Activated CD8-positive, alpha-beta T cell treated with anti-CD3 and anti-CD28 coated beads, Interleukin-2, amount 10 ng/mL, durations not matched to agents 7 days and 5 days (primary cell): ENCODE data around the gene WDR17. TPM values are rescaled to one million over a fixed set of nuclear protein-coding genes. Genes with fewer than 3 reads are reported as not detected.
"Not testable (repeated sequence)": the region's sequence is repeated elsewhere in the genome, so short reads cannot be mapped to it uniquely, and the experiment has no call there.

ENCODE experiments used
- ATAC-seq: fragments of 150-1000 bp; cut with Tn5 transposase; one replicate; pipeline ENCODE4 v1.10.0; 2021; ENCODE audit warnings: moderate library complexity
- CTCF ChIA-PET: fragments of 350-600 bp; sonication (Branson Sonifier 250); formaldehyde crosslinking; loops from one replicate; lab custom pipeline; 2021; ENCODE audit warnings: antibody characterized with exemption; lab: Charles Lee
- POLR2A ChIA-PET: fragments of 350-600 bp; sonication (Branson Sonifier 250); formaldehyde crosslinking; loops from one replicate; lab custom pipeline; 2021; ENCODE audit warnings: antibody characterized with exemption; lab: Charles Lee
- DNase-seq: peaks from one replicate; pipeline ENCODE4 v3.0.0-alpha.2; 2020
- H3K27ac Mint-ChIP-seq: one replicate; pipeline ENCODE4 v1.8.0; 2021; ENCODE audit warnings: mild to moderate bottlenecking, mixed read lengths
- H3K27me3 Mint-ChIP-seq: one replicate; pipeline ENCODE4 v1.8.0; 2021; ENCODE audit warnings: low read depth, mixed read lengths
- H3K36me3 Mint-ChIP-seq: one replicate; pipeline ENCODE4 v1.8.0; 2021; ENCODE audit warnings: low read depth, mixed read lengths
- H3K4me1 Mint-ChIP-seq: one replicate; pipeline ENCODE4 v1.8.0; 2021; ENCODE audit warnings: low read depth, mixed read lengths
- H3K4me3 Mint-ChIP-seq: one replicate; pipeline ENCODE4 v1.8.0; 2021; ENCODE audit warnings: mild to moderate bottlenecking, mixed read lengths
- H3K9me3 Mint-ChIP-seq: one replicate; pipeline ENCODE4 v1.8.0; 2022; ENCODE audit warnings: mixed read lengths; ENCODE audit not compliant: insufficient read depth
- total RNA-seq, 2 experiments: library from RNA; stranded (reverse); gene quantifications; one replicate each; pipeline ENCODE4 v1.2.3, GENCODE V29; 2021

The WDR17 gene
- total RNA-seq, 2 experiments from 2014 or later, result 0.34 to 0.37 TPM

GRCh38 chr4:176195184-176195978 lies 129.7 kb downstream of the WDR17 start, which contains the start of gene SPATA4:
Gene SPATA4 (minus strand): TSS chr4:176195585. CDS start chr4:176195562, 23 bp downstream.
- DNase-seq (peak; percentile 95), ATAC-seq (peak; percentile 97)
- Mint-ChIP-seq H3K27ac (peak within 1 kb of the TSS; percentile 66), H3K27me3 (peaks cover 43% of the 10 kb centered on the region), H3K4me1 (peaks cover 9% of the 10 kb centered on the region), H3K36me3 (peaks cover 4% of the 10 kb centered on the region), H3K9me3 (no peaks in the 10 kb centered on the region), H3K4me3 (peak within 1 kb of the TSS; percentile 74)
- CTCF ChIA-PET, result interaction anchor here (1.0 kb wide), 1 partner anchor 36 kb away, joined by 3 read pairs; no protein-coding TSS in a partner anchor
- POLR2A ChIA-PET, result interaction anchor here (0.6 to 0.7 kb wide), 2 partner anchors 124 to 1313 kb away, joined by 3 to 5 read pairs; no protein-coding TSS in a partner anchor

- peaks cover 4% of the 10 kb centered on the region for H3K36me3 Mint-ChIP-seq
- peaks cover 9% of the 10 kb centered on the region for H3K4me1 Mint-ChIP-seq
- peaks cover 28% of the 10 kb centered on the region for H3K27me3 Mint-ChIP-seq
- H3K27ac Mint-ChIP-seq, result no peak overlapping the region
- DNase-seq (no peak), ATAC-seq (no peak)
- no peaks in the 10 kb centered on the region for H3K9me3 Mint-ChIP-seq
- ChIA-PET CTCF (no interaction called here), POLR2A (no interaction called here)
- no peak overlapping the region for H3K4me3 Mint-ChIP-seq
Measured at GRCh38 chr4:176198316-176198903, 132.8 kb downstream of the WDR17 start.

GRCh38 chr4:176205299-176205698 lies 139.7 kb downstream of the WDR17 start:
- POLR2A ChIA-PET, result no interaction called here
- H3K4me3 Mint-ChIP-seq, result no peak overlapping the region
- CTCF ChIA-PET, result no interaction called here
- H3K36me3 Mint-ChIP-seq, result no peaks in the 10 kb centered on the region
- ATAC-seq (no peak), DNase-seq (no peak)
- H3K4me1 Mint-ChIP-seq, result no peaks in the 10 kb centered on the region
- no peaks in the 10 kb centered on the region for H3K9me3 Mint-ChIP-seq
- no peak overlapping the region for H3K27ac Mint-ChIP-seq
- peaks cover 23% of the 10 kb centered on the region for H3K27me3 Mint-ChIP-seq

- Mint-ChIP-seq H3K4me1 (no peaks in the 10 kb centered on the region), H3K4me3 (no peak overlapping the region), H3K36me3 (no peaks in the 10 kb centered on the region), H3K9me3 (no peaks in the 10 kb centered on the region), H3K27ac (no peak overlapping the region), H3K27me3 (peaks cover 27% of the 10 kb centered on the region)
- no peak for ATAC-seq
- DNase-seq, result no peak
- POLR2A ChIA-PET, result no interaction called here
- CTCF ChIA-PET, result no interaction called here
Measured at GRCh38 chr4:176207839-176208238, 142.2 kb downstream of the WDR17 start.

GRCh38 chr4:176209535-176209934 lies 143.9 kb downstream of the WDR17 start:
- H3K4me3 Mint-ChIP-seq, result no peak overlapping the region
- no peaks in the 10 kb centered on the region for H3K9me3 Mint-ChIP-seq
- ATAC-seq, result no peak
- no peak overlapping the region for H3K27ac Mint-ChIP-seq
- no peak for DNase-seq
- no peaks in the 10 kb centered on the region for H3K36me3 Mint-ChIP-seq
- ChIA-PET POLR2A (no interaction called here), CTCF (interaction anchor here (1.1 kb wide), 1 partner anchor 10 kb away, joined by 3 read pairs; no protein-coding TSS in a partner anchor)
- H3K27me3 Mint-ChIP-seq, result peaks cover 27% of the 10 kb centered on the region
- no peaks in the 10 kb centered on the region for H3K4me1 Mint-ChIP-seq

- POLR2A ChIA-PET, result interaction anchor here (0.7 kb wide), 1 partner anchor 1723 kb away, joined by 3 read pairs; no protein-coding TSS in a partner anchor
- H3K27ac Mint-ChIP-seq, result no peak overlapping the region
- ATAC-seq (no peak), DNase-seq (no peak)
- no peaks in the 10 kb centered on the region for H3K36me3 Mint-ChIP-seq
- H3K4me3 Mint-ChIP-seq, result no peak overlapping the region
- H3K9me3 Mint-ChIP-seq, result no peaks in the 10 kb centered on the region
- CTCF ChIA-PET, result no interaction called here
- peaks cover 24% of the 10 kb centered on the region for H3K27me3 Mint-ChIP-seq
- no peaks in the 10 kb centered on the region for H3K4me1 Mint-ChIP-seq
Measured at GRCh38 chr4:176210101-176210500, 144.5 kb downstream of the WDR17 start.

- peaks cover 21% of the 10 kb centered on the region for H3K27me3 Mint-ChIP-seq
- CTCF ChIA-PET, result no interaction called here
Measured at GRCh38 chr4:176210579-176211296, 145.1 kb downstream of the WDR17 start.

GRCh38 chr4:176212351-176212750 lies 146.7 kb downstream of the WDR17 start:
- H3K9me3 Mint-ChIP-seq, H3K27ac Mint-ChIP-seq, H3K4me3 Mint-ChIP-seq, POLR2A ChIA-PET, DNase-seq, ATAC-seq, H3K4me1 Mint-ChIP-seq, H3K36me3 Mint-ChIP-seq: not testable (repeated sequence)
- peaks cover 11% of the 10 kb centered on the region for H3K27me3 Mint-ChIP-seq
- CTCF ChIA-PET, result interaction anchor here (0.6 to 0.8 kb wide), 2 partner anchors 9 to 1027 kb away, joined by 3 read pairs; no protein-coding TSS in a partner anchor

More at GRCh38 chr4:176210579-176211296, 145.1 kb downstream of the WDR17 start:
- H3K36me3 Mint-ChIP-seq, result no peaks in the 10 kb centered on the region
- DNase-seq (no peak), ATAC-seq (no peak)
- no peaks in the 10 kb centered on the region for H3K4me1 Mint-ChIP-seq
- no peaks in the 10 kb centered on the region for H3K9me3 Mint-ChIP-seq
- no peak overlapping the region for H3K4me3 Mint-ChIP-seq
- POLR2A ChIA-PET, result interaction anchor here (0.7 kb wide), 1 partner anchor 1724 kb away, joined by 3 read pairs; no protein-coding TSS in a partner anchor
- no peak overlapping the region for H3K27ac Mint-ChIP-seq

GRCh38 chr4:176217510-176217909 lies 151.9 kb downstream of the WDR17 start:
- DNase-seq (no peak), ATAC-seq (no peak)
- Mint-ChIP-seq H3K27me3 (peaks cover 2% of the 10 kb centered on the region), H3K27ac (no peak overlapping the region), H3K36me3 (no peaks in the 10 kb centered on the region), H3K4me3 (no peak overlapping the region), H3K4me1 (no peaks in the 10 kb centered on the region), H3K9me3 (no peaks in the 10 kb centered on the region)
- POLR2A ChIA-PET, result no interaction called here
- CTCF ChIA-PET, result interaction anchor here (0.9 kb wide), 1 partner anchor 11 kb away, joined by 3 read pairs; no protein-coding TSS in a partner anchor

- no peak overlapping the region for H3K4me3 Mint-ChIP-seq
- H3K4me1 Mint-ChIP-seq, result no peaks in the 10 kb centered on the region
- no peaks in the 10 kb centered on the region for H3K36me3 Mint-ChIP-seq
- H3K9me3 Mint-ChIP-seq, result no peaks in the 10 kb centered on the region
- ATAC-seq, result no peak
- CTCF ChIA-PET, result interaction anchor here (1.0 kb wide), 1 partner anchor 9 kb away, joined by 3 read pairs; no protein-coding TSS in a partner anchor
- H3K27ac Mint-ChIP-seq, result no peak overlapping the region
- no peak for DNase-seq
- POLR2A ChIA-PET, result no interaction called here
- no peaks in the 10 kb centered on the region for H3K27me3 Mint-ChIP-seq
Measured at GRCh38 chr4:176222149-176222548, 156.5 kb downstream of the WDR17 start.

GRCh38 chr4:176223561-176223960 lies 157.9 kb downstream of the WDR17 start:
- no peaks in the 10 kb centered on the region for H3K36me3 Mint-ChIP-seq
- ATAC-seq (no peak), DNase-seq (no peak)
- H3K27me3 Mint-ChIP-seq, result no peaks in the 10 kb centered on the region
- H3K9me3 Mint-ChIP-seq, result no peaks in the 10 kb centered on the region
- ChIA-PET POLR2A (no interaction called here), CTCF (no interaction called here)
- no peaks in the 10 kb centered on the region for H3K4me1 Mint-ChIP-seq
- H3K27ac Mint-ChIP-seq, result no peak overlapping the region
- H3K4me3 Mint-ChIP-seq, result no peak overlapping the region
